EH (cell line): ENCODE measurements around the gene EHBP1L1.
A peak's percentile ranks its signal among the peaks of the same experiment; 100 is the strongest.
"Not testable (repeated sequence)": the region's sequence is repeated elsewhere in the genome, so short reads cannot be mapped to it uniquely, and the experiment has no call there.

Experiments
- DNase-seq: peaks from one replicate; pipeline ENCODE4 v3.0.0-alpha.2; 2015; ENCODE audit warnings: low read depth

EHBP1L1 gene

GRCh38 chr11:65560555-65561418 lies 15.1 kb upstream of the EHBP1L1 start:
- DNase-seq: peak; percentile 81

DNA sequence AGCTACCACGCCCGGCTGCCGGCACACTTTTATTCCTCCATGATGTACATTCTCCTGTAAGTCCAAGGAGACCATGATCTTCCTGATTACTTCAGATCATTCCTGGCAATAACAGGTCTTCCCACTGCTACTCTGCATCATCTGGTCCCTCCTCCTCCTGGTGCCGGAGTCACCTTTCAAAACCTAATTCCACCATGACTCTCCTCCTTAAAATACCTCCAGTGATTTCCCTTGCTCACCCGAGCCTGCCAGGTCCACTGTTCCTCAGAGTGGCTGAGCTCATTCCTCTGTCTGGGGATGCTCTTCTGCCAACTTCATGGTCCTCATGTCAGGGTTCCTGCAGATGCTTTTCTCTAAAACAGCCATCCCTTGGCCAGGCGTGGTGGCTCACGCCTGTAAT lies 13.8 kb upstream of the EHBP1L1 start:
- no peak for DNase-seq

DNA sequence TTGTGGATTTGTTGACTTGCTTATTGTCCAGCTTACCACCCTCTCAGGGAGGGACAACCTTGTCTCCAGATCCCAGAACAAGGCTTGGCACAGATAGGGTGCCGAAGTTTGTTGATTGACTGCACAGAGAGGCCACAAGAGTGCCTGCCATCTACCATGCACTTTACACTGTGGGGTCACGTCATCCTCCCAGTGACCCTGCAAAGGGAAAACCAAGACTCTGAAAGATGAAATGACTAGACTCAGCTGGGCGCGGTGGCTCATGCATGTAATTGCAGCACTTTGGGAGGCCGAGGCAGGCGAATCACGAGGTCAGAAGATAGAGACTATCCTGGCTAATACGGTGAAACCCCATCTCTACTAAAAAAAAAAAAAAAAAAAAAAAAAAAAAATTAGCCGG lies 13.1 kb upstream of the EHBP1L1 start:
- no peak for DNase-seq

GRCh38 chr11:65563601-65564000 lies 12.3 kb upstream of the EHBP1L1 start:
- DNase-seq: no peak

DNA sequence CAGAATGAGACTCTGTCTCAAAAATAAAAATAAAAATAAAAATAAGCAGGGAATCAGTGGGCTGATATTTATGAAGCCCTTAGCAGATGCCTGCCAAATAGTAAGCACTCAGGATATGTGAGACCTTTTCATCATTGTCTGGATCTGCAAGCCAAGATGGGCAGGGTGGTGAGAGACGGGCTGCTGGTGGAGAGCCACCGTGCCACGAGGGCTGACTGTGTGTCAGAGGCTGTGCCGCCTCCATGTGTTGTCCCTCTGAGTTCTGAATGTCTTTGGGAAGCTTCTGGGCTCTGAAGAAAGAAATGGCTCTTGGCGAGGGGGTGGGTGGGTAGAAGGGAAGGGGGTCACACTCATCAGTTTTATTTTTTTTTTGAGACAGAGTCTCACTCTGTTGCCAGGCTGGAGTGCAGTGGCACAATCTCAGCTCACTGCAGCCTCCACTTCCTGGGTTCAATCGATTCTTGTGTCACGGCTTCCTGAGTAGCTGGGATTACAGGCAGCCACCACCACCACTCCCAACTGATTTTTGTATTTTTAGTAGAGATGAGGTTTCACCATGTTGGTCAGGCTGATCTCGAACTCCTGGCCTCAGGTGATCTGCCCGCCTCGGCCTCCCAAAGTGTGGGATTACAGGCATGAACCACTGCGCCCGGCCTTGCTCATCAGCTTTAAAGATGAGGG lies 10.8 kb upstream of the EHBP1L1 start:
- DNase-seq: not testable (repeated sequence)

DNA sequence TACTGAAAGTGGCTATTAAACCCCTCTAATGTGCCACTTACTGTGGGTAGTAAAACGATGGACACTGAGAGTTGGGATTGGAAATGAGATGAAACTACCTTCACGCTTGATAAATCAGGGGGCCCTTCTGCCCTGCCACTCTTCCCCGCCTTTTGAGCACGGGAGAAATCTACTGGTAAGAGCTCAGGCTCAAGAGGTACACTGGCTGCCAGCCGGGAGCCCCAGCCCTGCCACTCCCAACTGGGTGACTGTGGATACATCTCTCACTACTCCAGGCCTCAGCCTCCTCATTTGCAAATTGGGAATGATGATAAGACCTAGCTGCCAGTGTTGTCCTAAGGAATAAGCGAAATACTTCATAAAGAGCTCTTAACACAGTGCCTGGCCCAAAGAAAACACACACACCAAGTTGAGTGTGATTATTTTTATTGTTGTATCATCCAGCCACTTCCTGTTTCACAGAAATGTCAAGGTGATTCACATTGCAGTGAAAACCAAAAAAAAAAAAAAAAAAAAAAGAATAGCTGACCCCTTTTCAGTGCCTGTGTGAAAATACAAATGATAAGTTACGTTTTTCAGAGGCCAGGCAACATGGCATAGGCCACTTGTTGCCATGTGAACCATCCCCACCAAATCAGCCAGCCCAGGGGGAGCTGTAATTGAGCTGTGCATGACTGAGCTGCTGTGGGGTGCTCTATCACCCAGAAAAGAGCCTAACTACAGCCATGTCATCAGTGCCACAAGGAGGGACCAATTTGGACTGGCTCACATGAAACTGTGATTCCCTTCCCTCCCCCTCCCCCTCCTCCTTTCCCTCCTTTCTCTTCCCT lies 10.0 kb upstream of the EHBP1L1 start:
- peak; percentile 54 for DNase-seq

DNA sequence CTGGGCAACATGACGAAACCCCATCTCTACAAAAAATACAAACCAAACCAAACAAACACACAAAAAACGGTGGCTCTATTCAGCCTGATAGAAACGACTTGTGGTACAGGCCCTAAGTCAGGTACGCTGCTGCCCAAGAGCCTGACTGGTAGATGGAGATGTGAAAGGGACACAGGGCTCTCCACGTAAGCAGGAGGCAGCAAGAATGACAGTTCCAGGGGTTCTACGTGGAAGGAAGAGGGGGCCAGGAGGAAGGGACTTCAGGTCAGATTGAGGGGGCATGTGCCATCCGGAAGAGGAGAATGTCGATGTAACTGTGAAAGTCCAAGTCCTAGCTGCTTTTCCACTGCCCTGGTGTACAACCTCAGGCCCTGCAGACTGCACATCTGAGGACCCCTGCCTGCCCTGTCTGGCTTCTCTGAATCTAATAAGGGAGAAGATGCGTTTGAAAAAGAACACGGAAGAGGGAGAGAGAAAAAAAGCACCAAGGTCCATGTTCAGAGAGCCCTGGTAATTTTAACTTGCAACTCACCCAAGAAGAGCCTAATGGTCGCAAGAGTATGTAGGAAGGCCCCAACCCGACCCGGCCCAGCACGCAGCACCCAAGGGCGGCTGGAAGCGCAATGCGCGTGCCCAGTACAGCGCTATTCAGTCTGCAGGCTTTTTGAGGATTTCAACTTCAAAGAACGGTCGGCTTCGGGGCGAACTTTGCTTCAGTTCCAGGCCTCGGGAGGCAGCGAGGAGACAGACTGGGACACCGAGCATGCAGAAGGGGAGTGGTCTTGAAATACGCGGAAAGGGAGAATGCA lies 6.5 kb upstream of the EHBP1L1 start:
- no peak for DNase-seq

- peak; percentile 99 for DNase-seq
Observed at GRCh38 chr11:65569973-65570918, 5.6 kb upstream of the EHBP1L1 start, which contains the start of gene ZNRD2. Gene ZNRD2 (plus strand): TSS chr11:65570477. CDS start chr11:65570492, 15 bp downstream.

DNA sequence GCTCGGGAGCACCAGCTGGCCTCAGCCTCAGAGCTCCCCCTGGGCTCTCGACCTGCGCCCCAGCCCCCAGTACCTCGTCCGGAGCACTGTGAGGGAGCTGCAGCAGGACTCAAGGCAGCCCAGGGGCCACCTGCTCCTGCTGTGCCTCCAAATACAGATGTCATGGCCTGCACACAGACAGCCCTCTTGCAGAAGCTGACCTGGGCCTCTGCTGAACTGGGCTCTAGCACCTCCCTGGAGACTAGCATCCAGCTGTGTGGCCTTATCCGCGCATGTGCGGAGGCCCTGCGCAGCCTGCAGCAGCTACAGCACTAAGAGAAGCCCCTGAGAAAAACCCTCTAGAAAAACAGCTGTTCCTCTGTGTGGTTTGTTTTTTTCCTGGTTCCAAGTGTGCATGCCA lies 4.4 kb upstream of the EHBP1L1 start:
- no peak for DNase-seq

DNA sequence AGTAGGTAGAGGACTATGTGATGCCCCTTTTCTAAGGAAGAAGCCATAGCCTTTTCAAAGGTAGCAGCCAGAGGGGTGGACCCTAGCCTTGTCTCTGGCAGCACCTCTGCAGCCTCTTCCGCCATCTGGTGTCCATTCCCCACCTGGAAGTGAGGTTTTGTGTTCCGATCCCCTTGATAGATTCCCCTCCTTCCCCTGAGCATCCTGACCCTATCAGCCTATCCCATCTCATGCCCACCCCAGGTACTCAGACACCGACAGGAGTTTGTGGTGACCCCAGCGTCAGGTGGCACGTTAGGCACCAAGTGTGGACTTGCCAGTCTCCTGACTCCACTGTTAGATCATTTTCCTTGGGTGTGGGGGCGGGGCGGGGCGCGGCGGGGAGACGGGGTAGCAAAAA lies 3.9 kb upstream of the EHBP1L1 start:
- peak; percentile 62 for DNase-seq

DNA sequence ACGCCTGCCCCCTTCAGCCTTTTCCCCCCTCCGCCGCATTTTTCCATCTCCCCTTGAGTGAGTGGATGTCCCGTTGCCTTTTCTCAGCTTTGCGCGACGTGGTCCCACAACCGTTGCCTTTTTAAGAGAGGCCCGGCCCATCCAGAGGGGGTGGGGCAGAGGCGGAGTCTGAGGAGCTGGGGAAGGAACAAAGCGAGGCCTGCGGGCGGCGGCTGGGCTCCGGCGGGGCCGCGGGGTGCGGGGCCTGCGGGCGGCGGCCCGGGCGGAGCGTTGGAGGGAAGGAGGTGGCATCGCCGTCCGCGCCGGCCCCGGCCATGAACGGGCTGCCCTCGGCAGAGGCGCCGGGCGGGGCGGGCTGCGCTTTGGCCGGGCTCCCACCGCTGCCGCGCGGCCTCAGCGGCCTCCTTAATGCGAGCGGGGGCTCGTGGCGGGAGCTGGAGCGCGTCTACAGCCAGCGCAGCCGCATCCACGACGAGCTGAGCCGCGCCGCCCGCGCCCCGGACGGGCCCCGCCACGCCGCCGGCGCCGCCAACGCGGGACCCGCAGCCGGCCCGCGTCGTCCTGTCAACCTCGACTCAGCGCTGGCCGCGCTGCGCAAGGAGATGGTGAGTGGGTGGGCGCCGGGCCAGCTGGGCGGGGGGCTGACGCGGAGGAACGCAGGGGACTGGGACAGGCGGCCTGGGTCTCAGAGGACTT lies 3.3 kb upstream of the EHBP1L1 start, which contains the start of gene FAM89B:
FAM89B (plus strand) TSS at position 183 of the 696 bp plus-strand sequence; CDS start at position 315, 132 bp downstream.
- DNase-seq: peak; percentile 89

DNA sequence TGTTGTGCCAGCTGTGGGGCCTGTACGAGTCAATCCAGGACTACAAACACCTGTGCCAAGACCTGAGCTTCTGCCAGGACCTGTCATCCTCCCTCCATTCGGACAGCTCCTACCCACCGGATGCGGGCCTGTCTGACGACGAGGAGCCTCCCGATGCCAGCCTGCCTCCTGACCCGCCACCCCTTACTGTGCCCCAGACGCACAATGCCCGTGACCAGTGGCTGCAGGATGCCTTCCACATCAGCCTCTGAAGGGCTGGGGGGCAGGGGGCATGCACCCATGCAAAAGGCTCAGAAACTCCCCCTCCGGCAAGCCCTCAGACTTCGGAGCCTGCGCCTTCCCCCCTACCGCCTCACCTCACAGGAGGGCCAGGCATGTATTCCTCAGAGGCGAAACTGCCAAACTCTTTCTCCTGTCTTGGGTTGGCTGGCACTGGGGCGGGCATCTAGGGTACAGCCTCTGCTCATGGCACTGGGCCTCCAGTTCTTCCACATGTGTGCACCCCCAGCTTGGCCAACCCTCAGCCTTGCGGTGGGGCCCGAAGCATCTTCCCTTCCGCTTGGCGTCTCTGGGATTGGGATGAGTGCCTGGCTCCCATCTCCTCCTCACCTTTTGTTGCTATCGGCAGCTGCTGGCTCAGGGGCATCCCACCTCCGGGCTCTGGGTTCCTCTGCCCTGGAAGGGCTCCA lies 2.3 kb upstream of the EHBP1L1 start:
- DNase-seq: no peak

DNA sequence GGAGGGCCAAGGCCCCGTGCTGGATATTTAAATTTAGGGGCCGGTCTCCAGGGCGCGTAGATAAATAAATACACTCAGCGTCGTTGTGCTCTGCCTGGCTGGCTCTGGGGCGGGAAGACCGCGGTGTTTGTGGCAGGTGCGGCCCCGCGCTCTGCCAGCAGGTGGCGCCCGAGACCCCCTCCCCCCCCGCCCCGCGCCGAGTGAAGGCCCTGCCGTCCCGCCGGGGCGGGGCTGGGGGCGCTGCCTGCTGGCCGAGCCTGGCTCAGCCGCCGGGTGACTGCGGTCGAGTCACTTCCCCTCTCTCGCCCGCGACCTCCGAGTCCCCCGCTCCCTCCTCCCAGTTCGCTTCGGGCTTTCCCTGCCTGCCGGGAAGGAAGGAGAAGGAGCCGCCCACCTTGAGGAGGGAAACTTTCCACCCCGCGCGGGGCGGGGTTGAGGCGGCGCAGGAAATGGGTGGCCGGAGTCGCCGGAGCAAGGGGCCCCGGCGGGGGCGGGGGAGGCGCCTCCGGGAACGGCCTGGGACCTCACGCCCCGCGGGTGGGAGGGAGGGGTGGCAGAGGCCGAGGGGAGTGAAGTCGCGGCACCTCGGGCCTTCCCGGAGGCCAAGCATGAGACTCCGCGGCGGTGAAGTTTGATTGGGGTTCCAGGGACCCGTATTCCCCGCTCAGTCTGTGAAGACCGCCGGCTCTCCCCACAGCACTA lies 1.6 kb upstream of the EHBP1L1 start:
- peak; percentile 98 for DNase-seq

GRCh38 chr11:65574811-65575567 lies 864 bp upstream of the EHBP1L1 start:
- no peak for DNase-seq

DNA sequence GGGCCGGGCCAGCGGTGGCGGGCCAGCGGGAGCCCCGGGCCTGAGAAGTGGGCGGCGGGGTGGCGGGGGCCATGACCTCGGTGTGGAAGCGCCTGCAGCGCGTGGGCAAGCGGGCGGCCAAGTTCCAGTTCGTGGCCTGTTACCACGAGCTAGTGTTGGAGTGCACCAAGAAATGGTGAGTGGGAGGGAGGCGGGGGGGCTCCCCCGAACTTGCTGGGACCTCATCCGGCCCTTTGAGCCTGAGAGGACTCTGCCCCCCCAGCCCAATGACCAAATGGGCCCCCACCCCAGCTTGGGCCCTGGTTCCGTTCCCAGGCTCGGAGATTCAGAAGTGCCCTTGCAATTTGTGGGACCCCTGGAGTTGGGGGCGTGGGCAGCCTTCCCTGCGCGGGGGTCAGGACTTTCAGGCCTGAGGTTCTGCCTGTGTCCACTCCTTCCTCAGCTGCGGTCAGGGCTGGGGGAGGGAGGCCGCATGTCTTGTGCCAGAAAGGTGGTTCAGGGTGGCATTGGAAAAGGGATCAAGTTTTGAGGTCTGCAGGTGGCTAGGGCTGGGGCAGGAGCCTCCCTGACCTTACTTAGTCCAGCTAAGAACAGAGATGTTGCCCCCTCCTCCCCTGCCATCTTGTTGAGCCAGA lies 496 bp downstream of the EHBP1L1 start:
- DNase-seq: no peak

GRCh38 chr11:65576867-65577755 lies 1.3 kb downstream of the EHBP1L1 start:
- DNase-seq: peak; percentile 85
